ENCODE data around the gene CPEB1. TPM values are rescaled to one million over a fixed set of nuclear protein-coding genes. Genes with fewer than 3 reads are reported as not detected.

Gene CPEB1
- total RNA-seq, 3 donors from 2014 or later (not counting 1 experiment from before 2014, with no cell fraction given) = not detected

DNA sequence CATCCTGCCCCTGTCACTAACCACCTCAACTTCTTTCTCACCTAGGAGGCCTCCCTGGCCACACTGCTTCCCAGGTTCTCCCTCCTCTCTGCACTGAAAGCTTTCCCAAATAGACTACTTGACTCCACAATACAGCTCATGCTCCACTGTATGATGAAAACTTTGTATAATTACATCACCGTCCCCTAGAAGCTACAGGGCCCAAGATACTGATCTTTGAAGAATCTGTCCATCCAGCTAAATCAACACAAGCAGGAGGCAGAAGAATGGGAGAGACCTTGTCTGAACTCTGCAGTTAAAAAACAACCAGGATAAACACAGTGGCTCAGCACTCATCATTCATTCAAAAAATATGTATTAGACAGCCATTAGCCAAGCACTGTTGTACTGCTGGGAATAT, 80.5 kb downstream of the CPEB1 start:
- Histone ChIP-seq H3K9me3 (ENCODE audit: control insufficient read depth, insufficient read depth, low read length) (no peaks in the 10 kb centered on the region), H3K36me3 (ENCODE audit: control insufficient read depth, insufficient read depth, low read length) (no peaks in the 10 kb centered on the region), H3K4me3 (ENCODE audit: low read length) (no peak overlapping the region), H3K4me1 (ENCODE audit: control insufficient read depth, insufficient read depth, low read length) (no peaks in the 10 kb centered on the region), H3K27me3 (ENCODE audit: control insufficient read depth, insufficient read depth, low read length) (peaks cover 3% of the 10 kb centered on the region), H3K27ac (ENCODE audit: low read length) (no peak overlapping the region)
- H3K36me3 Mint-ChIP-seq = no peaks in the 10 kb centered on the region
- no peak overlapping the region for H3K27ac Mint-ChIP-seq
- WGBS (ENCODE audit: insufficient coverage) = 100% methylated on average over 1 of the region's 1 CpG
- ATAC-seq = no peak
- no peak overlapping the region for H3K4me3 Mint-ChIP-seq
- H3K4me1 Mint-ChIP-seq = no peaks in the 10 kb centered on the region
- no peaks in the 10 kb centered on the region for H3K9me3 Mint-ChIP-seq
- no peak for DNase-seq
- peaks cover 8 to 14% of the 10 kb centered on the region in 2 donors for H3K27me3 Mint-ChIP-seq (ENCODE audit: low read depth in 2 of 2)
- TF ChIP-seq, protein P1, sequence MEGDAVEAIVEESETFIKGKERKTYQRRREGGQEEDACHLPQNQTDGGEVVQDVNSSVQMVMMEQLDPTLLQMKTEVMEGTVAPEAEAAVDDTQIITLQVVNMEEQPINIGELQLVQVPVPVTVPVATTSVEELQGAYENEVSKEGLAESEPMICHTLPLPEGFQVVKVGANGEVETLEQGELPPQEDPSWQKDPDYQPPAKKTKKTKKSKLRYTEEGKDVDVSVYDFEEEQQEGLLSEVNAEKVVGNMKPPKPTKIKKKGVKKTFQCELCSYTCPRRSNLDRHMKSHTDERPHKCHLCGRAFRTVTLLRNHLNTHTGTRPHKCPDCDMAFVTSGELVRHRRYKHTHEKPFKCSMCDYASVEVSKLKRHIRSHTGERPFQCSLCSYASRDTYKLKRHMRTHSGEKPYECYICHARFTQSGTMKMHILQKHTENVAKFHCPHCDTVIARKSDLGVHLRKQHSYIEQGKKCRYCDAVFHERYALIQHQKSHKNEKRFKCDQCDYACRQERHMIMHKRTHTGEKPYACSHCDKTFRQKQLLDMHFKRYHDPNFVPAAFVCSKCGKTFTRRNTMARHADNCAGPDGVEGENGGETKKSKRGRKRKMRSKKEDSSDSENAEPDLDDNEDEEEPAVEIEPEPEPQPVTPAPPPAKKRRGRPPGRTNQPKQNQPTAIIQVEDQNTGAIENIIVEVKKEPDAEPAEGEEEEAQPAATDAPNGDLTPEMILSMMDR (IDR thresholded peaks at IDR 0.05) = no peak
- intact Hi-C loops (cut with micrococcal nuclease) = no loop called here

DNA sequence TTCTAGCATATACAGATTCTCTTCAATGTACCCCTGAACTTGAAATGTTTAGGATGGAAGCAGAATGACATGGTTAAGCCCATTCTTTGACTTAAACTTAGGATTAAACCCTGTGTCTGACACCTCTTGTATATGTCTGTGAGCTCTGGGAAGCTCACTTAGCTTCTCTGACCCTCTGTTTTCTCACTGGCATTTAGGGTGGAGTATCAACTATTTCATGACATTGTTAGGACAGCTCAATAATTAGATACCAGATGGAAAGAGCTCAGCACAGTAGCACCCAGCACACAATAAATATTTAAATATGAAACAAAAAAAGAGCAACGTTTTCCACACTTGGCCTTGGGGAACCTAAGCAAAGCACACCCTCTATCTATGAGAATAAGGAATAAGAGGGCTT, 88.7 kb downstream of the CPEB1 start:
- no peaks in the 10 kb centered on the region for H3K36me3 Mint-ChIP-seq
- DNase-seq = no peak
- Histone ChIP-seq H3K4me1 (ENCODE audit: control insufficient read depth, insufficient read depth, low read length) (no peaks in the 10 kb centered on the region), H3K9me3 (ENCODE audit: control insufficient read depth, insufficient read depth, low read length) (no peaks in the 10 kb centered on the region), H3K4me3 (ENCODE audit: low read length) (no peak overlapping the region), H3K27ac (ENCODE audit: low read length) (no peak overlapping the region), H3K36me3 (ENCODE audit: control insufficient read depth, insufficient read depth, low read length) (no peaks in the 10 kb centered on the region), H3K27me3 (ENCODE audit: control insufficient read depth, insufficient read depth, low read length) (no peaks in the 10 kb centered on the region)
- no peak overlapping the region for H3K4me3 Mint-ChIP-seq
- no peak overlapping the region for H3K27ac Mint-ChIP-seq
- H3K27me3 Mint-ChIP-seq (ENCODE audit: low read depth in 2 of 2) = peaks cover 6 to 26% of the 10 kb centered on the region in 2 donors
- no peak for ATAC-seq
- no CpG with 5 or more reads among the region's 1 CpG for WGBS (ENCODE audit: insufficient coverage)
- no peaks in the 10 kb centered on the region for H3K4me1 Mint-ChIP-seq
- H3K9me3 Mint-ChIP-seq = no peaks in the 10 kb centered on the region
- TF ChIP-seq, protein P1 (IDR thresholded peaks at IDR 0.05) = no peak
- intact Hi-C loops (cut with micrococcal nuclease) = no loop called here

DNA sequence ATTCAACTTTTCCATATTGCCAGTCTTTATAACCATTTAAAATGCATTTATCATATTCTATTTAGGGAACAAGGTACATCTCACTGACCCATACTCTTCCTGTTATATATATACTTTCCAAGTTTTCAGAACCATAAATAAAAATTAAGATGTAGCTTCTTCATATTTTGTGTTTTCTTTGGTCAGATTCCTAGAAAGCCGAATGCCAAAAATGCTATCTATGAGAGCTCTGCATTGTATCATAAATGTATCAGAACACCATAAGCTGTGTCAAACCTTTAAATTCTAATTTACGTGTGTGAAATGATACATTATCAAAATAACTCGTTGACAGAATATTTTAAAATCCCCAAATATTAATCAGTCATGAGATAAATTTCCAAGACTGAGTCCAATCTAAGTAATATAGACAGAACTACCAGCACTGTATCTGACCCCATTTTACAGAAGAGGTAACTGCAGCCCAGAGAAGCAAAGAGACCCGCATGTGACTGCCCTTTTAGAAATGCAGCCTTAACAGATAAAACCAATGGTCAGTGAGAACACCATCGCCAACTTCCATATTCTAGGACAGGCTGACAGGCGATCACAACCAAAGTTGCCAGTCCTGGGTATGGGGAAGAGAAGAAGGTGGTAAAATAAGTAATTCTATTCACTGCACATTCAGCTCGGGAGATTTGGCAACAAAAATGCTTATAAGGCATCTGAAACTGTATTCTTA, 90.7 kb downstream of the CPEB1 start:
- 97% methylated on average over 6 of the region's 7 CpGs for WGBS (ENCODE audit: insufficient coverage)
- DNase-seq (no peak), ATAC-seq (no peak)
- H3K27me3 Mint-ChIP-seq (ENCODE audit: low read depth in 2 of 2) = peaks cover 13 to 39% of the 10 kb centered on the region in 2 donors
- Histone ChIP-seq H3K27me3 (ENCODE audit: control insufficient read depth, insufficient read depth, low read length) (no peaks in the 10 kb centered on the region), H3K4me1 (ENCODE audit: control insufficient read depth, insufficient read depth, low read length) (no peaks in the 10 kb centered on the region), H3K4me3 (ENCODE audit: low read length) (no peak overlapping the region), H3K27ac (ENCODE audit: low read length) (no peak overlapping the region), H3K9me3 (ENCODE audit: control insufficient read depth, insufficient read depth, low read length) (no peaks in the 10 kb centered on the region), H3K36me3 (ENCODE audit: control insufficient read depth, insufficient read depth, low read length) (no peaks in the 10 kb centered on the region)
- no peaks in the 10 kb centered on the region for H3K9me3 Mint-ChIP-seq
- no peak overlapping the region for H3K27ac Mint-ChIP-seq
- no peak overlapping the region for H3K4me3 Mint-ChIP-seq
- H3K36me3 Mint-ChIP-seq = no peaks in the 10 kb centered on the region
- intact Hi-C loops (cut with micrococcal nuclease) = no loop called here
- H3K4me1 Mint-ChIP-seq = no peaks in the 10 kb centered on the region
- TF ChIP-seq, protein P1 (IDR thresholded peaks at IDR 0.05) = no peak

DNA sequence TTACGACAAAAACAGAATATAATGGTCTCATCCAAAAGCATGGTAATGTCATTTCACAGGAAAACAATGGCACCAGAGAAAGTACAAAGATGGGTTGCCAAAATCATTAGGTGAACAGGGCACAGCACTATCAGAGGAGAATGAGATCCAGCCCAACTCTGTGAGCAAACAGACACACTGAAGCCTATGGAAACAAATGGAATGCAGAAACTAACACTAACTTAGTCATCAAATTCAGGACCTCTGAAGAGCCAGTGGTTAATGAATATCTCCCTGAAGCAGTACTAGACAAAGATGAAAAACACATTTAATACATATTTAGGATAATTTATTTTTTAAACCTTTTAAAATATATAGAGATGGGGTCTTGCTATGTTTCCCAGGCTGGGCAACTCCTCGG, 92.3 kb downstream of the CPEB1 start:
- intact Hi-C loops (cut with micrococcal nuclease) = no loop called here
- 87% methylated on average over 2 of the region's 2 CpGs for WGBS (ENCODE audit: insufficient coverage)
- no peak overlapping the region for H3K4me3 Mint-ChIP-seq

More for the DNA sequence above, 92.3 kb downstream of the CPEB1 start:
- DNase-seq (no peak), ATAC-seq (no peak)
- no peaks in the 10 kb centered on the region for H3K9me3 Mint-ChIP-seq
- no peak overlapping the region for H3K27ac Mint-ChIP-seq
- H3K4me1 Mint-ChIP-seq = no peaks in the 10 kb centered on the region
- peaks cover 19 to 46% of the 10 kb centered on the region in 2 donors for H3K27me3 Mint-ChIP-seq (ENCODE audit: low read depth in 2 of 2)
- H3K4me3 ChIP-seq (ENCODE audit: low read length) = no peak overlapping the region
- TF ChIP-seq, protein P1 (IDR thresholded peaks at IDR 0.05) = no peak
- H3K9me3 ChIP-seq (ENCODE audit: control insufficient read depth, insufficient read depth, low read length) = no peaks in the 10 kb centered on the region
- H3K27me3 ChIP-seq (ENCODE audit: control insufficient read depth, insufficient read depth, low read length) = no peaks in the 10 kb centered on the region
- H3K36me3 ChIP-seq (ENCODE audit: control insufficient read depth, insufficient read depth, low read length) = no peaks in the 10 kb centered on the region
- no peak overlapping the region for H3K27ac ChIP-seq (ENCODE audit: low read length)
- H3K36me3 Mint-ChIP-seq = no peaks in the 10 kb centered on the region
- H3K4me1 ChIP-seq (ENCODE audit: control insufficient read depth, insufficient read depth, low read length) = no peaks in the 10 kb centered on the region

Data from natural killer cell (primary cell).